ENCODE data around the gene KCNC3.

DNA sequence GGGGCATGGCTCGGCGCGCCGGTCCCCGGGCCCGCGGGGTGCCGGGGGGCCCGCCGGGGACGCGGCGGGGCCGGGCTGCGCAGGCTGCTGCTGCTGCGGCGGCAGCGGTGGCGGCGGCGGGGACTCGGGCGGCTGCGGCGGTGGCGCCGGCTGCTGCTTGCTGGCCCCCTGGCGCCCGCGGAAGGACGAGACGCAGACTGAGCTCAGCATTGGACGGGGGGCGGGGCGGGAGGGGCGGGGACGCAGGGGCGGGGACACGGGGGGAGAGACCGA is 368 bp downstream of the KCNC3 start:
- TF ChIP-seq CTCF (IDR thresholded peaks at IDR 0.05; ENCODE audit: low read length): no peak
- no peak for TF ChIP-seq EZH2 (IDR thresholded peaks at IDR 0.05; ENCODE audit: borderline replicate concordance, low read length)
